Esophagus squamous epithelium (tissue), 5 donors: ENCODE results near the gene CHPF2. TPM values are rescaled to one million over a fixed set of nuclear protein-coding genes. Genes with fewer than 3 reads are reported as not detected.
A peak's percentile ranks its signal among the peaks of the same experiment; 100 is the strongest.

Source experiments
- DNase-seq: peaks from one replicate; lab custom pipeline; 2025; lab: John Stamatoyannopoulos, UW
- H3K27ac ChIP-seq, 4 donors: fragments of 200-600 bp; sonication (generic); one replicate each; pipeline ENCODE4 v1.5.1; 2016 to 2019; ENCODE audit warnings: mild to moderate bottlenecking in 1 of 4
- H3K27me3 ChIP-seq, 4 donors: fragments of 200-600 bp; sonication (generic); 1 replicate in 3 of 4; 2 replicates in 1 of 4; pipeline versions ENCODE4 v1.5.1 to v1.6.0; 2017 to 2021; ENCODE audit warnings: antibody characterized with exemption in 1 of 4
- H3K36me3 ChIP-seq, 3 donors: fragments of 200-600 bp; sonication (generic); one replicate each; pipeline ENCODE4 v1.5.1; 2016 to 2019
- H3K4me1 ChIP-seq, 3 donors: fragments of 200-600 bp; sonication (generic); one replicate each; pipeline ENCODE4 v1.5.1; 2017 to 2019
- H3K4me3 ChIP-seq, 4 donors: fragments of 200-600 bp; sonication (generic); 1 replicate in 3 of 4; 2 replicates in 1 of 4; pipeline ENCODE4 v1.5.1; 2016 to 2019; ENCODE audit warnings: mild to moderate bottlenecking in 2 of 4, moderate library complexity in 1 of 4
- H3K9me3 ChIP-seq, 3 donors: fragments of 200-600 bp; sonication (generic); one replicate each; pipeline ENCODE4 v1.5.1; 2016 to 2019
- POLR2A ChIP-seq, 4 donors: fragments of 450-650 bp; IDR thresholded peaks; one replicate each; pipeline ENCODE4 v1.6.1; 2017; ENCODE audit warnings: antibody characterized with exemption in 4 of 4, mild to moderate bottlenecking in 4 of 4, moderate library complexity in 3 of 4
- WGBS, 2 donors: methylation state at CpG; one replicate each; pipeline ENCODE4 v1.1.5; 2018; 5-methylcytosine and 5-hydroxymethylcytosine counted together
- intact Hi-C: fragments of 100-400 bp; cut with DNase I; formaldehyde crosslinking; loops from one replicate; pipeline ENCODE4 v1.15.0; 2022
- total RNA-seq, 4 donors: library from RNA; depleted of rRNA; stranded (reverse); fragments of >200 nt; gene quantifications; one replicate each; pipeline ENCODE4 v1.1.0, GENCODE V29; 2016
- TF ChIP-seq, protein P1 (sequence below), 6 experiments: fragments of 450-650 bp in 4 of 6; fragments of 200-600 bp in 2 of 6; sonication (generic) in 2 of 6; IDR thresholded peaks; one replicate each; pipeline ENCODE4 v1.5.1; 2016 to 2019; ENCODE audit warnings: antibody characterized with exemption in 6 of 6, mild to moderate bottlenecking in 4 of 6, moderate library complexity in 4 of 6
- donor health status: DM: yes; HTN: yes; CAD: no.

Gene CHPF2
- total RNA-seq, 4 donors from 2014 or later = 21.8 to 23.5 (median 22.3) TPM

DNA sequence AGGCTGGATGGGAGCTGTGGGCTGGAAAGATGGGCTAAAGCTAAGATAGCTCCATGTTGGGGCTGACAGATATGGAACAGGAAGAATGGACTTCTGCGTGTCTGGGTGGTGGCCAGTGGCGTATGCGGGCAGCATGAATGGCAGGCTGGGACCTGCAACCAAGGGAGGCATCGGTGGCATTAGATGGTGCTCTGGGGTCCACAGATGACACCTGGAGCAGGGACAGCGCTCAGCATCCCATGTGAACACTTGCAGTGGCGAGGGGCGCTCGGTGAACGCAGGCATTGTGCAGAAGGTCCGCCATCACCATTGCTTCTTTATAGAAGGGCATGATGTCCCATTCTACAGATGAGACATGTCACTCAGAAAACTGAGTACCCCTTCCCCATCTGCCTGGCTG lies 37.2 kb downstream of the CHPF2 start:
- H3K4me1 ChIP-seq = peaks cover 4 to 33% (median 7%) of the 10 kb centered on the region in 3 donors
- TF ChIP-seq, protein P1, sequence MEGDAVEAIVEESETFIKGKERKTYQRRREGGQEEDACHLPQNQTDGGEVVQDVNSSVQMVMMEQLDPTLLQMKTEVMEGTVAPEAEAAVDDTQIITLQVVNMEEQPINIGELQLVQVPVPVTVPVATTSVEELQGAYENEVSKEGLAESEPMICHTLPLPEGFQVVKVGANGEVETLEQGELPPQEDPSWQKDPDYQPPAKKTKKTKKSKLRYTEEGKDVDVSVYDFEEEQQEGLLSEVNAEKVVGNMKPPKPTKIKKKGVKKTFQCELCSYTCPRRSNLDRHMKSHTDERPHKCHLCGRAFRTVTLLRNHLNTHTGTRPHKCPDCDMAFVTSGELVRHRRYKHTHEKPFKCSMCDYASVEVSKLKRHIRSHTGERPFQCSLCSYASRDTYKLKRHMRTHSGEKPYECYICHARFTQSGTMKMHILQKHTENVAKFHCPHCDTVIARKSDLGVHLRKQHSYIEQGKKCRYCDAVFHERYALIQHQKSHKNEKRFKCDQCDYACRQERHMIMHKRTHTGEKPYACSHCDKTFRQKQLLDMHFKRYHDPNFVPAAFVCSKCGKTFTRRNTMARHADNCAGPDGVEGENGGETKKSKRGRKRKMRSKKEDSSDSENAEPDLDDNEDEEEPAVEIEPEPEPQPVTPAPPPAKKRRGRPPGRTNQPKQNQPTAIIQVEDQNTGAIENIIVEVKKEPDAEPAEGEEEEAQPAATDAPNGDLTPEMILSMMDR (IDR thresholded peaks at IDR 0.05) = no peak
- H3K36me3 ChIP-seq = no peaks in the 10 kb centered on the region
- no peak overlapping the region for H3K4me3 ChIP-seq
- DNase-seq = no peak
- H3K9me3 ChIP-seq = no peaks in the 10 kb centered on the region
- no peak overlapping the region for H3K27ac ChIP-seq
- WGBS, 2 donors = 87 to 92% methylated on average over 5 to 10 of the region's 10 CpGs
- no peaks in the 10 kb centered on the region for H3K27me3 ChIP-seq
- intact Hi-C loops = no loop called here

DNA sequence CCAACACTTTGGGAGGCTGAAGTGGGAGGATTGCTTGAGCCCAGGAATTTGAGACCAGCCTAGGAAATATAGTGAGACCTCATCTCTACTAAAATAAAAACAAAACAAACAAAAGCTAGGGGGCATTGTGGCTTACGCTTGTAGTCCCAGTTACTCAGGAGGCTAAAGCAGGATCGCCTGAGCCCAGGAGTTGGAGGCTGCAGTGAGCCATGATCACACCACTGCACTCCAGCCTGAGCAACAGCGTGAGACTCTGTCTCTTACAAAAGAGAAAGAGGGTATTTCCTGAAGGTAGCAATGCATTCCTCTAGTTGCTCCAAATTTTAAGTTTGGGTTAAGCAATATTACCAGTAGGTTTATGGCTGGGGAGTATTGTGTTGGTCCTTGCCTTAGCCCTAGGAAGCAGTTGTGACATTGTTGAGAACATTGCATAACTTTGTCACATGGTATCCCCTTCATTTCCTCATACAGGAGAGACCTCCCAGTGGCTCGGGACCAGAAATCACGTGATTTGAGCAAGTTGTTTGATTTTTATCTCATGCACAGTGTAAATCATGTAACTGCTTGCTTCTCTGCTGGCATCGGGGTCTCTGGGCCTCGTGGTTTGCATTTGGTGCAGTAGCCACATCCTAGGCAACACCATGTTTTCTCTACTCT lies 39.5 kb downstream of the CHPF2 start:
- peak overlapping the region in 2 of 4 donors; percentile 54 to 68 for H3K27ac ChIP-seq
- no peak for TF ChIP-seq POLR2A (IDR thresholded peaks at IDR 0.05)
- TF ChIP-seq, protein P1 (IDR thresholded peaks at IDR 0.05) = no peak
- intact Hi-C loops = no loop called here
- no peak overlapping the region for H3K4me3 ChIP-seq
- no peak for DNase-seq
- no peaks in the 10 kb centered on the region for H3K9me3 ChIP-seq
- no peaks in the 10 kb centered on the region for H3K36me3 ChIP-seq
- peaks cover 16 to 56% (median 19%) of the 10 kb centered on the region in 3 donors for H3K4me1 ChIP-seq
- peaks cover 0 to 11% (median 0%) of the 10 kb centered on the region in 4 donors for H3K27me3 ChIP-seq
- 36 to 40% methylated on average over 7 of the region's 7 CpGs for WGBS, 2 donors

DNA sequence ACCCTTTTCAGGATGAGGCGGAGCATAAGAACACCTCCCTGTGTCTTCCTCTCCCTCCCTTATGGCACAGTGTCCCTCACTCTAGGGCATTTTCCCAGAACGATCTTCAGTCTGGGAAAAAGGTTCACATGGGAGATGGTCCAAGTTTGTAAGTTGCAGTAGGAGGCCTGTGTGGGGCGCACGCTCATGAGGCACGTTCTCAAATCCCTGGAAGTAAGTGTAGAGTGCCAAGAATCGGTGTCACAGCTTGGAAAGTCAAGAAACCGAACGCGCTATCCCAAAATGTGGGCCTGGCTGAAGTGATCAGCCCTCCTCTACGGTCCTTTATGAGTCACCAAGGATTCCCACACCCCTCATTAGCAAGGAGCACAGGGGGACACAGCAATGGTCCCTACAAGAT lies 40.1 kb downstream of the CHPF2 start:
- no peak overlapping the region for H3K4me3 ChIP-seq
- TF ChIP-seq, protein P1 (IDR thresholded peaks at IDR 0.05) = no peak
- no peak for TF ChIP-seq POLR2A (IDR thresholded peaks at IDR 0.05)
- DNase-seq = no peak
- H3K36me3 ChIP-seq = no peaks in the 10 kb centered on the region
- WGBS, 2 donors = 58 to 67% methylated on average over 6 to 9 of the region's 10 CpGs
- H3K9me3 ChIP-seq = no peaks in the 10 kb centered on the region
- H3K4me1 ChIP-seq = peaks cover 20 to 61% (median 24%) of the 10 kb centered on the region in 3 donors
- H3K27me3 ChIP-seq = peaks cover 0 to 15% (median 0%) of the 10 kb centered on the region in 4 donors
- intact Hi-C loops = no loop called here
- peak overlapping the region in 2 of 4 donors; percentile 33 to 68 for H3K27ac ChIP-seq

DNA sequence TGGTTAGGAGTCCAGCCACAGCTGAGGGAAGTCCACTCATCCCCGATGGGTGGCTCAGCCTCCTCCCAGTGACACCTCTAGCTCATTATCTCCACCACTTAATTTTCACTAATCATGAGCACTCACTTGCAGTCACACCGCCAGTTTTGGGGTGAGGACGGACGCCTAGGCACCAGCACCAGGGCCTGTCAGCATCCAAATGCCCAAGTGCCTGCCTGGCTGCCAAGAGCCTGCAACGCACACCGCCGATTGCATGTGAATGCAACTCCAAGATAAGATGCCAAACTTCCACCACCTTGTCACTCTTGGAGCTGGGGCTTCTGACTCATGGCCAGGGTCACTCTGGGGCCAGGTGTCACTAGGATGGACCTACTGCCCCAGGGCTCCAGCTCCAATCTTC lies 40.6 kb downstream of the CHPF2 start:
- Histone ChIP-seq H3K4me3 (no peak overlapping the region), H3K27me3 (peaks cover 0 to 19% (median 0%) of the 10 kb centered on the region in 4 donors), H3K9me3 (no peaks in the 10 kb centered on the region), H3K36me3 (no peaks in the 10 kb centered on the region), H3K4me1 (peaks cover 21 to 66% (median 25%) of the 10 kb centered on the region in 3 donors), H3K27ac (peak overlapping the region in 2 of 4 donors; percentile 33 to 68)
- TF ChIP-seq, protein P1 (IDR thresholded peaks at IDR 0.05) = no peak
- no peak for TF ChIP-seq POLR2A (IDR thresholded peaks at IDR 0.05)
- WGBS, 2 donors = 83% methylated on average over 1 of the region's 7 CpGs; no CpG with 5 or more reads in 1 of the 2 donors
- intact Hi-C loops = no loop called here
- DNase-seq = no peak

DNA sequence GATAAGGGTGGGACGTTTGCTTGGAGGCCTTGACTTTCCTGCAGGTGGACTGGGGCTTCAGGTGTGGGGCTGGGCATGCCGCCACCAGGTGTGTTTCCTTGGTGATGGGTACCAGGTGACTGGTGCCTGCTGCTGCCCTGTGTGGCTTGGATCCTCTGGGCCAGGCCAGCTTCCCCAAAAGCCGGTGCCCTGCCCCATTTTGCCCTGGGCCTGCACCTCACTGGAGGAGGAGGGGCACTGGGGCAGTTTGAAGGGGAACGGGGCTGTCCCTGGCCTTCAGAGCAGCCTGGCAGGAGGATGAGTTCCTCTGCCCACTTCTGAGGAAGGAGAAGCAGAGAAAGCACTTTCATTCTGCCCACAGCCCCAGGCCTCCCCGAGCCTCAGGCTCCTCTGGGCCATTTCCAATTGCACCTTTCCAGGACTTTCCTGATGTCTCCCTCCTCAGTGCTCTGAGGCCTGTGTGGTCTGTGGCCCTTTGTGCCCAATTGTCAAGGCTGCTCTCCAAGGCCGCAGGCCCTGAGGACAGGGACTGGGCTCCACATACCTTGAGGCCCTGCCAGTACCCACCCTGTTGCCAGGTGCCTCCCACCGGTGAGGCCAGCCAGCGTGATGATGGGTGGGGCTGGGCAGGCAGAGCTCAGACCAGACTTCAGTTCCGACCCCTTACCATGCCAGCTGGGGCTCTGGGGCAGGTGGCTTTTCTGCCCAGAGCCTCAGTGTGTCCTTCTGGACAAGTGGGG lies 41.5 kb downstream of the CHPF2 start:
- Histone ChIP-seq H3K27me3 (peaks cover 0 to 22% (median 0%) of the 10 kb centered on the region in 4 donors), H3K36me3 (no peaks in the 10 kb centered on the region), H3K4me1 (peaks cover 21 to 67% (median 25%) of the 10 kb centered on the region in 3 donors), H3K27ac (no peak overlapping the region), H3K4me3 (no peak overlapping the region), H3K9me3 (no peaks in the 10 kb centered on the region)
- TF ChIP-seq POLR2A (IDR thresholded peaks at IDR 0.05) = no peak
- TF ChIP-seq, protein P1 (IDR thresholded peaks at IDR 0.05) = no peak
- intact Hi-C loops = no loop called here
- 10 to 54% methylated on average over 2 to 5 of the region's 9 CpGs for WGBS, 2 donors
- DNase-seq = no peak
